Thyroid gland (tissue), 4 donors: ENCODE measurements around the gene SLC15A1.

Experiments used
- POLR2A ChIP-seq, 2 donors: fragments of 450-650 bp; IDR thresholded peaks; one replicate each; pipeline ENCODE4 v1.6.1; 2017; ENCODE audit warnings: antibody characterized with exemption in 2 of 2, mild to moderate bottlenecking in 2 of 2, moderate library complexity in 1 of 2
- TF ChIP-seq, protein P1 (sequence below), 6 experiments: fragments of 200-600 bp in 3 of 6; fragments of 450-650 bp in 3 of 6; sonication (generic) in 3 of 6; IDR thresholded peaks; one replicate each; pipeline ENCODE4 v1.5.1; 2016 to 2019; ENCODE audit warnings: antibody characterized with exemption in 6 of 6, mild to moderate bottlenecking in 2 of 6, inconsistent platforms in 1 of 6, moderate library complexity in 1 of 6

- TF ChIP-seq, protein P1, sequence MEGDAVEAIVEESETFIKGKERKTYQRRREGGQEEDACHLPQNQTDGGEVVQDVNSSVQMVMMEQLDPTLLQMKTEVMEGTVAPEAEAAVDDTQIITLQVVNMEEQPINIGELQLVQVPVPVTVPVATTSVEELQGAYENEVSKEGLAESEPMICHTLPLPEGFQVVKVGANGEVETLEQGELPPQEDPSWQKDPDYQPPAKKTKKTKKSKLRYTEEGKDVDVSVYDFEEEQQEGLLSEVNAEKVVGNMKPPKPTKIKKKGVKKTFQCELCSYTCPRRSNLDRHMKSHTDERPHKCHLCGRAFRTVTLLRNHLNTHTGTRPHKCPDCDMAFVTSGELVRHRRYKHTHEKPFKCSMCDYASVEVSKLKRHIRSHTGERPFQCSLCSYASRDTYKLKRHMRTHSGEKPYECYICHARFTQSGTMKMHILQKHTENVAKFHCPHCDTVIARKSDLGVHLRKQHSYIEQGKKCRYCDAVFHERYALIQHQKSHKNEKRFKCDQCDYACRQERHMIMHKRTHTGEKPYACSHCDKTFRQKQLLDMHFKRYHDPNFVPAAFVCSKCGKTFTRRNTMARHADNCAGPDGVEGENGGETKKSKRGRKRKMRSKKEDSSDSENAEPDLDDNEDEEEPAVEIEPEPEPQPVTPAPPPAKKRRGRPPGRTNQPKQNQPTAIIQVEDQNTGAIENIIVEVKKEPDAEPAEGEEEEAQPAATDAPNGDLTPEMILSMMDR (IDR thresholded peaks at IDR 0.05) = no peak
- TF ChIP-seq POLR2A (IDR thresholded peaks at IDR 0.05) = no peak
Measured at GRCh38 chr13:98641075-98641474, 111.4 kb downstream of the SLC15A1 start.
